Stimulated activated CD4-positive, alpha-beta T cell treated with anti-CD3 and anti-CD28 coated beads, Interleukin-12 subunit alpha, Interleukin-12 subunit beta, amount 100 ng/mL, for 48 hours (primary cell): ENCODE measurements around the gene OPCML.

ENCODE experiments used
- DNase-seq, 3 donors: peaks; one replicate each; pipeline ENCODE4 v3.0.0-alpha.2; 2020; ENCODE audit warnings: low read depth in 2 of 3, low spot score in 1 of 3

The OPCML gene

GRCh38 chr11:133362916-133363315 is 169.4 kb downstream of the OPCML start:
- DNase-seq, result no peak

GRCh38 chr11:133362156-133362555 is 170.1 kb downstream of the OPCML start:
- no peak for DNase-seq

- DNase-seq, result no peak
These were observed 170.7 kb downstream of the OPCML start for GRCh38 chr11:133361689-133361994.

- no peak for DNase-seq
These were observed 171.2 kb downstream of the OPCML start for GRCh38 chr11:133360860-133361688.

- DNase-seq, result no peak
These were observed 177.2 kb downstream of the OPCML start for GRCh38 chr11:133355095-133355494.

GRCh38 chr11:133354069-133354468 is 178.2 kb downstream of the OPCML start:
- no peak for DNase-seq

GRCh38 chr11:133350045-133350444 is 182.3 kb downstream of the OPCML start:
- no peak for DNase-seq

- DNase-seq, result no peak
These were observed 184.3 kb downstream of the OPCML start for GRCh38 chr11:133347988-133348387.

- no peak for DNase-seq
These were observed 186.2 kb downstream of the OPCML start for GRCh38 chr11:133346137-133346536.

- DNase-seq, result no peak
These were observed 188.3 kb downstream of the OPCML start for GRCh38 chr11:133343951-133344350.

GRCh38 chr11:133339495-133340140 is 192.7 kb downstream of the OPCML start:
- no peak for DNase-seq

- no peak for DNase-seq
These were observed 193.7 kb downstream of the OPCML start for GRCh38 chr11:133338588-133338987.

GRCh38 chr11:133337951-133338418 is 194.3 kb downstream of the OPCML start:
- DNase-seq, result no peak

GRCh38 chr11:133337193-133337592 is 195.1 kb downstream of the OPCML start:
- DNase-seq, result no peak

GRCh38 chr11:133331031-133331430 is 201.3 kb downstream of the OPCML start:
- DNase-seq, result no peak

GRCh38 chr11:133326849-133327248 is 205.5 kb downstream of the OPCML start:
- DNase-seq, result no peak

GRCh38 chr11:133326332-133326731 is 206.0 kb downstream of the OPCML start:
- no peak for DNase-seq

- no peak for DNase-seq
These were observed 206.6 kb downstream of the OPCML start for GRCh38 chr11:133325711-133326110.

- no peak for DNase-seq
These were observed 208.9 kb downstream of the OPCML start for GRCh38 chr11:133323354-133323753.

- no peak for DNase-seq
These were observed 214.1 kb downstream of the OPCML start for GRCh38 chr11:133318221-133318620.

GRCh38 chr11:133311230-133311629 is 221.1 kb downstream of the OPCML start:
- DNase-seq, result no peak

- no peak for DNase-seq
These were observed 226.3 kb downstream of the OPCML start for GRCh38 chr11:133306019-133306418.
